Measurements from ENCODE around the gene PDAP1.
A peak's percentile ranks its signal among the peaks of the same experiment; 100 is the strongest.

- TF ChIP-seq CTCF (IDR thresholded peaks at IDR 0.05; ENCODE audit: low read depth, low read length, poor library complexity, severe bottlenecking) (peak; percentile 82), EZH2phosphoT487 (IDR thresholded peaks at IDR 0.05; ENCODE audit: borderline replicate concordance, low read length) (no peak)
Measured at GRCh38 chr7:99365318-99366141, 42.9 kb downstream of the PDAP1 start.

All from DOHH2 (cell line).